Measurements from ENCODE around the gene FHAD1. TPM values are rescaled to one million over a fixed set of nuclear protein-coding genes. Genes with fewer than 3 reads are reported as not detected.

Gene FHAD1
- total RNA-seq, 2 experiments from 2014 or later: not detected

DNA sequence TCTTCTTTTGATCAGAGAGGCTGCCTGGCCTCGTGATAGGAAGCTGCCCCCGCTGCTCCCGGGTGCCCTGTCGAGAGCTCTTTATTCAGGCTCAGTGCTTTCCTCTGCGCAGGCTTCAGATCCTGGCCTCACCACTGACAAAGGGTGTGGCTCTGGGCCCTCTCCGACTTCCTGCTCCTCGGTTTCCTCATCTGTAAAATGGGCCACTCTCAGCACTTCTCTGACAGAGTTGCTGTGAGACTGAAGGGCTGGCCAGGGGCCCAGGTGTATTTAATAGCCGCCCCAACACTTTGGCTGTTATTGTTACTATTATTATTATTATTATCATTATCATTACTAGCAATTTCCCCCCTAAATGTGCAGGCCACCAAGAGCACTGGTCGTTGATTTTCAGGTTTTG, 101.6 kb downstream of the FHAD1 start:
- Histone ChIP-seq H3K4me3 (ENCODE audit: low read depth, low read length, poor library complexity, severe bottlenecking) (no peak overlapping the region), H3K36me3 (ENCODE audit: insufficient read depth, low read length) (no peaks in the 10 kb centered on the region), H3K4me2 (ENCODE audit: low read length) (no peak overlapping the region), H3K27ac (ENCODE audit: low read depth, low read length, poor library complexity, severe bottlenecking) (no peak overlapping the region), H3K4me1 (ENCODE audit: insufficient read depth, low read length, poor library complexity, severe bottlenecking) (no peaks in the 10 kb centered on the region), H4K20me1 (ENCODE audit: insufficient read depth, low read length) (no peaks in the 10 kb centered on the region), H3K9me3 (ENCODE audit: low read length) (no peaks in the 10 kb centered on the region), H2AFZ (ENCODE audit: low read length) (no peak overlapping the region), H3K79me2 (ENCODE audit: insufficient read depth, low read depth, low read length) (no peaks in the 10 kb centered on the region), H3K9me2 (ENCODE audit: insufficient read depth, low read length) (no peaks in the 10 kb centered on the region)
- no peak for TF ChIP-seq EZH2phosphoT487 (IDR thresholded peaks at IDR 0.05; ENCODE audit: borderline replicate concordance, low read depth, low read length)
- TF ChIP-seq, protein P1, sequence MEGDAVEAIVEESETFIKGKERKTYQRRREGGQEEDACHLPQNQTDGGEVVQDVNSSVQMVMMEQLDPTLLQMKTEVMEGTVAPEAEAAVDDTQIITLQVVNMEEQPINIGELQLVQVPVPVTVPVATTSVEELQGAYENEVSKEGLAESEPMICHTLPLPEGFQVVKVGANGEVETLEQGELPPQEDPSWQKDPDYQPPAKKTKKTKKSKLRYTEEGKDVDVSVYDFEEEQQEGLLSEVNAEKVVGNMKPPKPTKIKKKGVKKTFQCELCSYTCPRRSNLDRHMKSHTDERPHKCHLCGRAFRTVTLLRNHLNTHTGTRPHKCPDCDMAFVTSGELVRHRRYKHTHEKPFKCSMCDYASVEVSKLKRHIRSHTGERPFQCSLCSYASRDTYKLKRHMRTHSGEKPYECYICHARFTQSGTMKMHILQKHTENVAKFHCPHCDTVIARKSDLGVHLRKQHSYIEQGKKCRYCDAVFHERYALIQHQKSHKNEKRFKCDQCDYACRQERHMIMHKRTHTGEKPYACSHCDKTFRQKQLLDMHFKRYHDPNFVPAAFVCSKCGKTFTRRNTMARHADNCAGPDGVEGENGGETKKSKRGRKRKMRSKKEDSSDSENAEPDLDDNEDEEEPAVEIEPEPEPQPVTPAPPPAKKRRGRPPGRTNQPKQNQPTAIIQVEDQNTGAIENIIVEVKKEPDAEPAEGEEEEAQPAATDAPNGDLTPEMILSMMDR (conservative IDR thresholded peaks at IDR 0.05; ENCODE audit: low read length): no peak
- BruUV-seq (replicated peaks): no TSS peak
- POLR2A ChIA-PET: no interaction called here
- CTCF ChIA-PET (ENCODE audit: unreplicated experiment): no interaction called here
- no peak for DNase-seq (ENCODE audit: low spot score)
- intact Hi-C loops (cut with micrococcal nuclease; ENCODE audit: unreplicated experiment): no loop called here

DNA sequence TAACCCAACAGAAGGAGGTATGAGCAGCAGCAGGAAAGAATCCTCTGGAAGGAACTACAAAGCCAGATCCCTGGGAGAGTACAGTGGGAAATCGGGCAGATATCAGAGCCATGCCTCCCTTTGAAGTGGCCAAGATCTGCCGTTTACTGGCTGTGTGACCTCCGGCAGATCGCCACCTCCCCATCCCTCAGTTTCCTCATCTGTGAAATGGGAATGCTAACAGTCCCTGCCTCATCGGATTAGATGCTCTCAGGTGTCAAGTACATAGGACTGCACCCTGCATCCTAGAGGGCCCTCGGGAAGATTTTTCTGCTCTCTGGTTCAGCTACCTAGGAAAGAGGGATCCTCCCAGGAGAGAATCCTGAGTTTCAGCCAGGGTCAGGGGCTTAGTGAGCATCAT, 102.1 kb downstream of the FHAD1 start:
- intact Hi-C loops (cut with micrococcal nuclease; ENCODE audit: unreplicated experiment): no loop called here
- Histone ChIP-seq H3K9me2 (ENCODE audit: insufficient read depth, low read length) (no peaks in the 10 kb centered on the region), H3K4me3 (ENCODE audit: low read depth, low read length, poor library complexity, severe bottlenecking) (no peak overlapping the region), H3K27ac (ENCODE audit: low read depth, low read length, poor library complexity, severe bottlenecking) (no peak overlapping the region), H3K4me1 (ENCODE audit: insufficient read depth, low read length, poor library complexity, severe bottlenecking) (no peaks in the 10 kb centered on the region), H3K9me3 (ENCODE audit: low read length) (no peaks in the 10 kb centered on the region), H3K36me3 (ENCODE audit: insufficient read depth, low read length) (no peaks in the 10 kb centered on the region), H3K79me2 (ENCODE audit: insufficient read depth, low read depth, low read length) (no peaks in the 10 kb centered on the region), H2AFZ (ENCODE audit: low read length) (no peak overlapping the region), H4K20me1 (ENCODE audit: insufficient read depth, low read length) (no peaks in the 10 kb centered on the region), H3K4me2 (ENCODE audit: low read length) (no peak overlapping the region)
- TF ChIP-seq, protein P1 (conservative IDR thresholded peaks at IDR 0.05; ENCODE audit: low read length): no peak
- TF ChIP-seq EZH2phosphoT487 (IDR thresholded peaks at IDR 0.05; ENCODE audit: borderline replicate concordance, low read depth, low read length): no peak
- BruUV-seq (replicated peaks): no TSS peak
- DNase-seq (ENCODE audit: low spot score): no peak
- POLR2A ChIA-PET: no interaction called here
- CTCF ChIA-PET (ENCODE audit: unreplicated experiment): no interaction called here

DNA sequence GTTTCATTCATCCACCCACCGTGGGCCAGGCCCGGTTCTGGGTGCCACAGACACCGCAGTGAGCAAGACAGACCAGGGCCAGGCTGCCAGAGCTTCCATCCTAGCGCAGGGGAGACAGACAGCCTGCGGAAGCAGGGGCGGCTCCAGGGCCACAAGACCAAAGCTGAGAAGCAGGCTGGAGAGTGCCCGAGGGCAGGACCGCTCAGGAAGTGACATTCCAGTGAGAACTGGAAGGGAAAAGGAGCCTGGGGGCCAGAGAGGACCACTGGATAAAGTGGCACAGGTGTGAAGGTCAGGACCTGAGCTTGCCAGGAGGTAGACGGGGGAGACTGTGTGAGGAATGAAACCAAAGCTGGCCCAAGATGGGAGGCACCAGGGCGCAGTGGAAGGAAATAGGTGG, 103.1 kb downstream of the FHAD1 start:
- Histone ChIP-seq H3K4me2 (ENCODE audit: low read length) (no peak overlapping the region), H4K20me1 (ENCODE audit: insufficient read depth, low read length) (no peaks in the 10 kb centered on the region), H3K36me3 (ENCODE audit: insufficient read depth, low read length) (no peaks in the 10 kb centered on the region), H3K4me1 (ENCODE audit: insufficient read depth, low read length, poor library complexity, severe bottlenecking) (no peaks in the 10 kb centered on the region), H3K9me3 (ENCODE audit: low read length) (no peaks in the 10 kb centered on the region), H3K9me2 (ENCODE audit: insufficient read depth, low read length) (no peaks in the 10 kb centered on the region), H3K4me3 (ENCODE audit: low read depth, low read length, poor library complexity, severe bottlenecking) (no peak overlapping the region), H2AFZ (ENCODE audit: low read length) (no peak overlapping the region), H3K79me2 (ENCODE audit: insufficient read depth, low read depth, low read length) (no peaks in the 10 kb centered on the region), H3K27ac (ENCODE audit: low read depth, low read length, poor library complexity, severe bottlenecking) (no peak overlapping the region)
- intact Hi-C loops (cut with micrococcal nuclease; ENCODE audit: unreplicated experiment): no loop called here
- BruUV-seq (replicated peaks): no TSS peak
- no peak for DNase-seq (ENCODE audit: low spot score)
- TF ChIP-seq, protein P1 (conservative IDR thresholded peaks at IDR 0.05; ENCODE audit: low read length): no peak
- no peak for TF ChIP-seq EZH2phosphoT487 (IDR thresholded peaks at IDR 0.05; ENCODE audit: borderline replicate concordance, low read depth, low read length)
- ChIA-PET POLR2A (no interaction called here), CTCF (ENCODE audit: unreplicated experiment) (interaction anchor here (0.6 kb wide), 1 partner anchor 865 kb away, joined by 3 read pairs; no protein-coding TSS in a partner anchor)
